Measurements from ENCODE around the gene OMP.

Gene OMP

DNA sequence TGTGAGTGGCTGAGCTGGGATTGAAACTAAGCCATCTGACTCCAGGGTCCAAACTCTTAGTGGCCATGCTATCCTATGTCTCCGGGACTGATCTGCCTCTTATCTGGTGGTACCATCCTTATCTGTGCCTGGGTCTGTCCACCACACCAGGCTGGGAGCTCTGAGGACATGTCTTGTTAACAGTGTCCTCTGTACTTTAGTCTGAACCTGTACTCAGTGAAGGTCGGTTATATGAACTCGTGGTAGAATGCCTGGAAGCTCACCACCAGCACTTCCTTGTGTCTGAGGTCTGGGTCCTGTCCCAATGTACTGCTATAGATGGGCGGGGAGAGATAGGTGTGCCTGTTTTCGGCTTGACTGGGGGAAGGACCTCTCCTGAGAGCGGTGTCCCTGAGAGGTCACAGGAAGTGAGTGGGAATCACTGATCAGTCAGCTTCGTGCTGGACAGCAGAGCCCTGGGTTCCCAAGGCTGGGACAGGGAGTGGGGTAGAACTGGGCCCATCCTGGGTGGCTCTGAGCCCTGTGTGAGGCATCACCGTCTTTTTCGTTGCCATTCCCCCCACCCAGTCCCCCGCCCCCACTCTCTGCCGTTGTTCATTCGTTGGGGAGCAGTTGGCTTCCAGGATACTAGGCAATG is 34.3 kb downstream of the OMP start:
- no peak for TF ChIP-seq ZFX (IDR thresholded peaks at IDR 0.05; ENCODE audit: borderline replicate concordance)
- TF ChIP-seq, protein P1, sequence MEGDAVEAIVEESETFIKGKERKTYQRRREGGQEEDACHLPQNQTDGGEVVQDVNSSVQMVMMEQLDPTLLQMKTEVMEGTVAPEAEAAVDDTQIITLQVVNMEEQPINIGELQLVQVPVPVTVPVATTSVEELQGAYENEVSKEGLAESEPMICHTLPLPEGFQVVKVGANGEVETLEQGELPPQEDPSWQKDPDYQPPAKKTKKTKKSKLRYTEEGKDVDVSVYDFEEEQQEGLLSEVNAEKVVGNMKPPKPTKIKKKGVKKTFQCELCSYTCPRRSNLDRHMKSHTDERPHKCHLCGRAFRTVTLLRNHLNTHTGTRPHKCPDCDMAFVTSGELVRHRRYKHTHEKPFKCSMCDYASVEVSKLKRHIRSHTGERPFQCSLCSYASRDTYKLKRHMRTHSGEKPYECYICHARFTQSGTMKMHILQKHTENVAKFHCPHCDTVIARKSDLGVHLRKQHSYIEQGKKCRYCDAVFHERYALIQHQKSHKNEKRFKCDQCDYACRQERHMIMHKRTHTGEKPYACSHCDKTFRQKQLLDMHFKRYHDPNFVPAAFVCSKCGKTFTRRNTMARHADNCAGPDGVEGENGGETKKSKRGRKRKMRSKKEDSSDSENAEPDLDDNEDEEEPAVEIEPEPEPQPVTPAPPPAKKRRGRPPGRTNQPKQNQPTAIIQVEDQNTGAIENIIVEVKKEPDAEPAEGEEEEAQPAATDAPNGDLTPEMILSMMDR (IDR thresholded peaks at IDR 0.05): no peak

DNA sequence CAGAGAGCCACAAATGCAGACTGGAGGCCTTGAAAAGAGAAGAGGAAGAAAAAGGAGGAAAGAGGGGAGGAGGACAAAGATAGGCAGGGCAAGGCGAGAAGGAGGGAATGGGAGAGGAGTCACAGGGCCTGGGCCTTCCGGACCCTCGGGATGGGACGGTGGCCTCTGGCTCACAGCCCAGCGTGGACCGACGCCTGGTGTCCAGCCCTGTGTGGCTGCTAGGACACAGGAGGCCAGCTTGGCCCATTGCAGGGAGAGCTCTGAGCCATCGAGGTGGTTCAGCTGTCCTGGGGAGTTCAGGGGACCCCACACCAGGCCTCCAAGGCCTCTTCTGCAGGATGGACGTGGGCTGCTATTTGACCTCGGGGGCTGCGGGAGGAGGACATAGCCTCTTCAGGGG is 34.8 kb downstream of the OMP start:
- H3K27ac ChIP-seq: no peak overlapping the region
- TF ChIP-seq, protein P1 (IDR thresholded peaks at IDR 0.05): no peak
- no peak for TF ChIP-seq ZFX (IDR thresholded peaks at IDR 0.05; ENCODE audit: borderline replicate concordance)

More for the DNA sequence above, 34.3 kb downstream of the OMP start:
- no peak overlapping the region for H3K27ac ChIP-seq

DNA sequence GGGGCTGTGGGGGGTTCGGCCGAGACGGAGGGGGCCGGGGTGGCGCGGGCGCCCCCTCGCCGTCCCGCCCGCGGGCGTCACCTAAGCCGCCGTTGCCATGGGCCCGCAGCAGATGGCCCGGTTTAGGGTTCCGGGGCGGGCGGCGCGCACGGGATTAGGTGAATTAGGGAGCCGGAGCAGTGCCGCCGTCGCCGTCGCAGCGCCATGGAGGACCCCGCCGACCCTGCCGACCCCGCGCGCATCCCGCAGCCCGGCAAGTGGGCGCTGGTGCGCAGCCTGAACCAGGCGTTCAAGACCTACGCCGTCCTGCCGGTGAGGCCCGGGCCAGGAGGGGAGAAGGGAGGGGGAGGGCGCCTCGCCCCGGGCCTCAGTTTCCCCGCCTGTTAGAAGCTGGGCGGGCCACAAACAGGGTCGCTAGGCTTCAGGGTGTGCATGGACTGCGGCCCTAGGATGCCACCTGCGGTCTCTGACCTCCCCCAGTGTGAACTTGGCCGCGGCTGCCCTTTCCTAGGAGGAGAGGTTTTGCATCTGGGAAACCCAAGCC is 35.5 kb downstream of the OMP start:
- H3K27ac ChIP-seq: no peak overlapping the region
- TF ChIP-seq, protein P1 (IDR thresholded peaks at IDR 0.05): no peak
- no peak for TF ChIP-seq ZFX (IDR thresholded peaks at IDR 0.05; ENCODE audit: borderline replicate concordance)

DNA sequence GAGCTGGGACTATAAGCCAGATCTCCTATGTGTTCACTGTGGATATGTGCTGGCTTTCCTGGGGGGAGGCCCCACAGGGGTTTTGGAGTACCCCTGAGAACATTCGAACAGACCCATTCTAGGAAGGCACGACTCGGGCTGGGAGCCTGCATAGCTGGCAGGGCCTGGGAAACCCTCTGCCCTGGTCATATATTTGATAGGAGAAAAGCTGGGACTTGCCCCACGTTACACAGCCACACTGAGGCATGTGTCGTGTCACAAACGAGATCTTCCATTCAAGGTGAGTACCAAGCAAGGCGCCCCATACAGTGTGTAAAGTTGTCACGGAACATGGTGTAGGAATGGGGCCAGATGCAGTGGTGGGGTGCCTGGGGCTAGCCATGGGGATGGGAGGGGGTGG is 36.6 kb downstream of the OMP start:
- TF ChIP-seq, protein P1 (IDR thresholded peaks at IDR 0.05): no peak
- no peak for TF ChIP-seq ZFX (IDR thresholded peaks at IDR 0.05; ENCODE audit: borderline replicate concordance)
- no peak overlapping the region for H3K27ac ChIP-seq

- no peak for TF ChIP-seq ZFX (IDR thresholded peaks at IDR 0.05; ENCODE audit: borderline replicate concordance)
- TF ChIP-seq, protein P1 (IDR thresholded peaks at IDR 0.05): no peak
- H3K27ac ChIP-seq: peak overlapping the region; percentile 13; the same call in 1 of the 2 replicates
Measured at GRCh38 chr11:77140231-77140851, 37.7 kb downstream of the OMP start.

DNA sequence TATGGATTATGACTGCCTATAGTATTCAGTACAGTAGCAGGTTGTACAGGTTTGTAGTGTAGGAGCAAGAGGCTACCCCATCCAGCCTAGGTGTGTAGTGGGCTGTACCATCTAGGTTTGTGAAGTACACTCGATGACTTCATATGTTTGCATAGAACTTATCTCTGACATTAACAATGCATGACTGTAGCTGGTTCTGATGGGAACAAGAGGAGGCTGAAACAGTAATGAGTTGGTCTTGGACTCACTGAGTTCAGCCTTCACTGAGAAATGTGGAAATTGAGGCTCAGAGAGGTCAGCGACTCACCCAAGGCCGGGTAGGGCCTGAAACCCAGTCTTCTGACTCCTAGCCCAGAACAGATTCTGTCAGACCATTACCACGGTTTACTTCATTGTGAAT is 38.4 kb downstream of the OMP start:
- no peak for TF ChIP-seq ZFX (IDR thresholded peaks at IDR 0.05; ENCODE audit: borderline replicate concordance)
- TF ChIP-seq, protein P1 (IDR thresholded peaks at IDR 0.05): no peak
- peak overlapping the region; percentile 13; the same call in 1 of the 2 replicates for H3K27ac ChIP-seq

GRCh38 chr11:77141475-77141874 is 38.8 kb downstream of the OMP start:
- TF ChIP-seq, protein P1 (IDR thresholded peaks at IDR 0.05): no peak
- no peak for TF ChIP-seq ZFX (IDR thresholded peaks at IDR 0.05; ENCODE audit: borderline replicate concordance)
- H3K27ac ChIP-seq: peak overlapping the region; percentile 13; the same call in 1 of the 2 replicates

All from 22Rv1 (cell line).